ENCODE results near the gene ARL15. TPM values are rescaled to one million over a fixed set of nuclear protein-coding genes. Genes with fewer than 3 reads are reported as not detected.

ARL15 gene
- total RNA-seq, 1 experiment from 2014 or later: 28.3 TPM

DNA sequence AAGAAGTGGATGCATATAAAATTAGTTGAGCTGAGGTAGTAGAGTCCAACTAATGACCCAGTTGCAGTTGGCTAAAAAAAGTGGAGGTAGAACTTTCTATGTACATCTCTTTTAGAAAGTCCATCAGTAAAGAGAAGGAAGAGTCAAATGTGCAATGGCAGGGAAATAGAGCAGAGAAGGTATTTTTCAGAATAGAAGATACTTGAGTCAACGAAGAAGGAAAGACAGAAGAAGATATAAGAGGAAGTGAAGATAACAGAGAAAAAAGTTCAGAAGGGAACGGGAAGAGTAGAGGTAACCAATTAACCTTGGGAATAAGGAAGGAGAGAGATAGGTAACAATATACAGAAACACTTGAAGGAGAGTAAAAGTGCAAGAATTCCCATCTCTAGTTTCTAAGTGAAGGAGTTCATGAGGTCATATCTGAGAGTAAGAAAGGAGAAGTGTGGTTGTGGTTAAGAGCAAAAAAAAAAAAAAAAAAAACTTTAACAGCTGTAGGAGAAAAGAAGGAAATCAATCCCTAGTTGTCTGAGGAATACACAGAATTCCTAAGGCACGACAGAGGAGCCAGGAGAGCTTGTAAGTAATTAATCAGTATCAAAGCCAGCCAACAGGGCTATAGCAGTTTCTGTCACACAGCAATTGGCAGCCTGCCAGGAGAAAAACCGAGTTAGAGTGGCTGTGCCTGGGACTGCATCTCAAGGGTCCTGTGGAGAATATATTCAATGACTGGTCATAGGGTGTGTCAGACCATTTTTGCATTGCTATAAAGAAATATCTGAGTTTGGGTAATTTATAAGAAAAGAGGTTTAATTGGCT, 61.0 kb downstream of the ARL15 start:
- no peak for DNase-seq (ENCODE audit: low spot score)

DNA sequence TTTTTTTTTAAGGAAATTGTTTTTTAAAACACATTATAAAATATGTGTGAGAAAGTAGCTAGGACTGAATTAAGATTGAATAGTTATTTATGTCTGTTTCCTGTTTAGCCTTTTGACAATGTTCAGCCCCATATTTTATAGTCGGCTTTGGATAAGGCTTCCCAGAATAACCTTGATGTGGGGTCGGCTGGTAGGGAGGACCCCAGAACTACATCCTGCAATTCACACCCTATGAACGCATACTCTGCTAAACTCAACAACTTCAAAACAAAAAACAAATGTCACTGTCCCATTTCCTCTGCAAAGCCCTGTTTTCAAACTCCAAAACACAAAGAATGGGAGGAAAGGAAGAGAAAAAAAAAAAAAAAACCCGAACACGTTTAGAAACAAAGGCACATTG, 63.1 kb downstream of the ARL15 start:
- DNase-seq (ENCODE audit: low spot score): no peak

DNA sequence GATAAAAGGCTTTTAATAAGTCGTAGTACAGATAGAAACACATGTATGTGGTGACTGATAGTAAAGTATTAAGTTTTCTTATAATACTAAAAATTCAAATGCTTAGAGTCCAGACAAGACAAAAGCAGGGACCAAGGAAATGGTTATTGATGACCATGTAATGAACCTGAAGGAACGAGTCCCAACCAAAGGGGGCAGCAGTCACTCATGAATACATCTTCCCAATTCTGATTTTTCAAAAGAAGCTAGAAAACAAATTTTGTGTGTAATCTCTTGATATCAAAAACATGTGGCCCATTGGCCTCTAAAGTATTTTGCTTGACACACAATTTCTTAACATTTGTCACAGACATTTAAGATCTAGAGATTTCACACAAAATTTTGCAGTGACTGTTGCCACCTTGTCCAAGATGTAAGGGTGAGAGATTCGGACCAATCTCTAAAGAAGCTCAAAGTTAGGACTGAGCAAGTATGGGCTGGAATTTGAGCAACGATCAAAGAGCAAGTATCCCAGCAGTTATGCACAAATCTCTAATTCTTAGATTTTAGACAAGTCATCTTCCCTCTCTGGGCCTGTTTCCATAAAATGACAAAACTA, 66.8 kb downstream of the ARL15 start:
- DNase-seq (ENCODE audit: low spot score): peak; percentile 23

DNA sequence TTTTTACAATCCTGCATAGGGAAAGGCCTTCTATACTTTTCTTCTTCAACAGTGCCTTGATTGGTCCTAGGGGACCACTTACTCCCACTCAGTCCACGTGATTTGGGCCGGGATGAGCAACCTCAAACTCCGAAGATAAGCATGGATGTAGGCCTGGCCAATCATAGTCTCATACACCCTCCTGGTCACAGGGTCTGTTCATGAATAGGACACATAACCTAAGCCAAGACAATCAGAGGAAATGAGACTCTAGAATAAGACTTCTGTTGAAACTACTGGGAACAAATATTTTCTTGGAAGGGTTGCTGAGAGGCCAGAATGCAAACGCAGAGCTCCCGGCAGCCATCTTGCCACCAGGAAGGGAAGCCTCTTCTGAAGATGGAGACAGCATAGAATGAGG, 68.1 kb downstream of the ARL15 start:
- no peak for DNase-seq (ENCODE audit: low spot score)

DNA sequence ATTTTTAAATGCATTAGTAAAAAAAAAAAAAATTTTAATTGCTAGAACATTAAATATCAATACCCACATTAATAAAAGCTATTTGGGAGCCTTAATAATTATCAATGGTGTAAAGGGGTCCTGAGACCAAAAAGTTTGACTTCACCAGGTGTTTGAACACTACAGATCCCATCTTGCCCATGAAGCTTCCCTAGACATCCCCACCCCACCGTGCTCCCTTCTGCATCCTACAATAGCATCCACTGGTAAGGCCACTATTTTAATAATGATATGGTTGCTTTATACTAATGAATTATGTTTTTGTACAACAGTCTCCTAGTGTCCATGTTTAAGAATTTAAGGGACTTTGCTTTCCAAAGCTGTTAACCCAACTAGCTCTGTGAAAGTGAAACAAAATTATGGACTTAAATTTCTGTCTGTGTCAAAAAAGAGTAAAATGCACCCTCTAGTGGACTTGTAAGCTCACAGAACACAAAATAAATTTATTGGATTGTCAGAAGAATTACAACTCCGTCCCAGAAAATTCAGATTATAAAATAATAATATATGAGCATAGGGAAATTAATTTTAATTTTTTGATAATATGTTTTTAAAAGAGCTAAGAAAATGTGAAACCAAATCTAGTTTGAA, 76.0 kb downstream of the ARL15 start:
- DNase-seq (ENCODE audit: low spot score): peak; percentile 31

DNA sequence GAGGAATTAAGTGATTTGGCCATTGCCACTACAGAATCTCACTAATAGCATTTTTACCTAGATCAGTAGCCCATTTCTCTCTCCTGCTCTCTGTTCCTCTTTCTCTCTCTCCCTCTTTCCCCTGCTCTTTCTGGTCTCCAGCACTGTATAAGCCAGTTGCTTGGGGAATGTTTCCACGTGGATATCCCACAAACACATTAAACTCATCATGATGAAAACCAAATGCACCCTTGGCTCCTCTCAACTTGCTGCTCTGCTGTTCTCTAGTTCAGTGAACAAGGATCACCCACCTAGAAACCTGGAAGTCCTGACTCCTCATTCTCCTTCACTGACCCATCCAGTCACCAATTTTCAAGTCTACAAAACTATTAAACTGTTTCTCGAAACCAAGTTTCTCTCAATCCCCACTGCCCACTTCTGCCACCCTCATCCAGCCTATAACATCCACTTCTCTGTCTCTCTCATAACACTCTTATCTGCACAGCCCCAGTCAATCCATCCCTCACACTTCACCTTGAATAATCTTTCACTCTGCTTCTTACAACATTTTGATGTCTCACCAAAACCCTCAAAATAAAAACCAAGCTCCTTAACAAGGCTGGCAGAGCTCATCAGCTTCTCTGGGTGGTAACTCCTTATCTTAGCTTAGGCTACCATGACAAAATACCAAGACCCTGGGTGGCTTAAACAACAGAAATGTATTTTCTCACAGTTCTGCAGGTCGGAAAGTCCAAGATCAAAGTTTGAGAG, 79.3 kb downstream of the ARL15 start:
- DNase-seq (ENCODE audit: low spot score): no peak

DNA sequence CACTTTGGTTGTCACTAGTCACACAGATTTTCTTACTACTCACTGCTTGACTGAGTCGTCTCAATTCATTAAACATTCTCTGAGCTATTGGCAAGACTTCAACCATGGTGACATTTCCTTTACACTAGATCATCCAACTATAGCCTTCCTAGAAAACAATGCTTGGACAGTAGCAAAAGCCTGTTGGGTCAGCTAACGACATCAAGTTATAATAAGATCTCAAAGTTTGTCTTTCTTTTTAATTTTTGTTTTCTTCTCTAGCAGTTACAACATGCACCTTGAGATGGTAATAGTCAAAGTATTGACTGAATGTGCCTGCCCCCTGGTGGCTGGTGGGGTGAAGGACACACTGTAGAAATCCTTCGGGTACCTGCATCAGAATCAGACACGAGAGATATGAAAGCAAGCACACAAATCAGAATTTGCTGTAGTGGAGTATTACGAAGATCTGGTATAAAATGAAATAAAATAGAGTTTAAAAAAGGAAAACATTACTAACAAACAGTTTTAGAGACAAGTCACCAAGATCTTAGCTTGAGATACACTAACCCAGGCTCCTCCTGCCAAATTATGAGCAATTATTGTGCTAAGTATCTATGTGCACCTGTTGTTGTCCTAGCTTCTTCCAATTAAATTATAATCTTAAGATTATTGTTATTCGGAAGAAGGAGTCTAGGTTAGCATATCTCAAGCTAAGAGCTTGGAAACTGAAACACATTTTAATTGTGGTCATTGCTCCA, 81.2 kb downstream of the ARL15 start:
- DNase-seq (ENCODE audit: low spot score): peak; percentile 49

DNA sequence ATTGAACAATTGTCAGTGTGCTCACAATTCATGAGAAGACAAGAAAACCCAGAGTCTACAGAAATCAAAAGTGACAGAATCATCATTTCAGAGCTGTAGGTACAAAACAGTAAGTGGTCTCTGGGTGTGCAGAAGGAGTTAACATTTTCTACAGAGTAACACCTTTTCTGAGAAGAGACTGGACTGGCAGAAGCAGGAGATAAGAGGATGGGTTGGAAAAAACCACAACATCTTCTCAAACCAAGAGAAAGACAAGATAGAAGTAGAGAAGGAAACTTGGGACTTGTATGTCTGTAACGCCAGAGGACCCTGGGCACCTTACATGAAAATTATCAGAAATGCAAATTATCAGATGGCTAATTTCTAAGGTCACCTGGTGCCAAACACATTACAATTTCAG, 82.6 kb downstream of the ARL15 start:
- no peak for DNase-seq (ENCODE audit: low spot score)

DNA sequence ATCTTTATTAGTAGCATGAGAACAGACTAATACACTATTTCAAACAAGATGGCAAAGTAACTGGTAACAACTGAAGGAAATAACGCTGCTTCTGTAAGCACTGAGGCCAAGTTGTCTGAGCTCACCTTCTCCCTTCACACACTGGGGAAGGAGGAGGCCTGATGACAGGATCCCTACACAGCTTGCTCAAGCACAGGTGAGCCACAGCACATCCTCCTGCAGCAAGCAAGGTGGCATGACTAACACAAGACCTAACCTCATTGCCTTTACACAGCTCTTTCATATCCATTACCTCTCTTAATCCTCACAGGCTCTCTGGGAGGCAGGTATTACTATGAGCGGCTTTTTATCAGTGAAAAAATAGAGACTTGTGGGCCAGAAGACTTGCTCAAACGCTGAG, 83.3 kb downstream of the ARL15 start:
- DNase-seq (ENCODE audit: low spot score): no peak

DNA sequence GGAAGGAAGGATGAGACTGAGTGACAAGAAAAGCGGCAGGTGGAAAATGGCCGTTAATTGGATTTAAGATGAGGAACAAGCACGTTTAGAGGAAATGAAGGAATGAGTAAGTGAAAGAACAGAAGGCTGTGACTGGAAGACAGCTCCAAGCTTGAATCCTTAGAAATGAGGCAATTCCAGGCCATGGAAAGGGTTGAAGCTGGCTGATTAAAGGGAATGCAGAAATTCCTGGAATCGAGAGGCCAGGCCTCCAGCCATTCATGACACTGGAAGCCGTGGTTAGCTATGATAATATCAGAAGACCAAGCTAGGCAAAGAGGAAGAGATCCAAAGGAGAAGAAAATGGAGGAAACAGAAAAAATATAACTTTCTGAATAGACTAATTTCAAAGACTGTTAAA, 84.2 kb downstream of the ARL15 start:
- no peak for DNase-seq (ENCODE audit: low spot score)

DNA sequence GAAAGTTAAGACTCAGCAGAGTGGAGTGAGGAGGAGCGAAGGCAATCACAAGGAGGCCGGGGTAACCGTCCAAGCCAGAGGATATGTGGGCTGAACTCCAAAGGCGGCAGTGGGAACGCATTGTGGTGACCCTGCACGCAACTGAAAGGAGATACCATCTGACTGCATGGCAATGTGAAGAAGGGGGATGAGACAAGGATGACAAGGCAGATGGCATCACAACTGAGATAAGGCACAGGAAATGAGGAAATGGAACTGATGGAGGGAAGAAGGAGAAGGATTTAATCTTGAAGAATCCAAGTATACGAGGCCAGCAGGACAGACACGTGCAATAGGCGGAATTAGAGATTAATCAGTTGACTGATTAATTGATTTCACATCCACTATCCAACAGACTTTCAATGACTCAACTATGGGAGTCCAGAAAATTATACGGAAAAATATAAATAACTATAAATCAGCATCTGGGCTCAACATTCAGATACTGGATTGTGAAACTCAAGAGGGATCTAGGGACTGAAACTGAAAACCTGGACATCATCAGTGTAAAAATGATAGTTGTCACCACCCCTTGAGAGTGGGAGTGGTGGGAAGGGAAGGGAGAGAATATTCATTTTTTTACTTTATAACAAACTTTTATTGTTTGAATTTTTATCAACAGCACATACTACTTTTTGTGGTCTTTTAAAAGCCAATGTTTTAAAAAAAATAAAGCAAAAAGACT, 86.1 kb downstream of the ARL15 start:
- no peak for DNase-seq (ENCODE audit: low spot score)

DNA sequence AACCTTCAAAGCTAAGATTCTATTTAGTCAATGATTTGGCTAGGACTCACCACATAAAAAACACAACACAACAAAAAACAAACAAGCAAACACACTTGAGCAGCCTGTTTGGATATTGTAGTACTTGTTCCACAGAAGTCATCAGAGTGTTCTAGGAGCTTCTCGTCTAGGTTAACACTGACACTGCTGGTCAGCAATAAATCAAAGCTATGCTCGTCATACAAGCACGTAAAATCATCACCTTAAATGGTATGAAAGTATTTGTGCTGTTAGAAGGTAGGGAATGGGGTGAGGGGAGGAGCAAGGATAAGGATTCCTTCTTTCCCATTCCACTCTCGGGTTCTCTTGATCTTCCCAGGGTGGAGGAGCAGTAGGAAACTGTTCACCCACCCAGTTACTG, 88.0 kb downstream of the ARL15 start:
- peak; percentile 21 for DNase-seq (ENCODE audit: low spot score)

DNA sequence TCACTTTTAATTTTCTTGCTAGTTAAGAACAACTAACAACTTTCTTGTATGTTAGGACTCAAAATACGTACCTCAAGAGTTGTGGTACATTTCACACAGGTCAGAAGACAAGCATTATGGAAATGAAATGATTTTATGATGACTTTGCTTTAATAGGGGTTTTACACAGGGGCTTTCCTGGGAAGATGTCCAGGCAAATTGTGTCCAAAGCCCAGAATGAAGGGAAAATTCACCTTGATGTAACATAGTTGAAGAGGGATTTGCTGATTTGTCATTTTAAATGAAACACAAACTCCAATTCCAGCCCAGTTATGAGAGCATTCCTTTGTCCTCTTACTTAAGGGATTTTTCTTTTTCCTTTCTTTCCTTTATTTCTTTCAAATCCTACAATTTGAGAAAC, 89.2 kb downstream of the ARL15 start:
- DNase-seq (ENCODE audit: low spot score): no peak

DNA sequence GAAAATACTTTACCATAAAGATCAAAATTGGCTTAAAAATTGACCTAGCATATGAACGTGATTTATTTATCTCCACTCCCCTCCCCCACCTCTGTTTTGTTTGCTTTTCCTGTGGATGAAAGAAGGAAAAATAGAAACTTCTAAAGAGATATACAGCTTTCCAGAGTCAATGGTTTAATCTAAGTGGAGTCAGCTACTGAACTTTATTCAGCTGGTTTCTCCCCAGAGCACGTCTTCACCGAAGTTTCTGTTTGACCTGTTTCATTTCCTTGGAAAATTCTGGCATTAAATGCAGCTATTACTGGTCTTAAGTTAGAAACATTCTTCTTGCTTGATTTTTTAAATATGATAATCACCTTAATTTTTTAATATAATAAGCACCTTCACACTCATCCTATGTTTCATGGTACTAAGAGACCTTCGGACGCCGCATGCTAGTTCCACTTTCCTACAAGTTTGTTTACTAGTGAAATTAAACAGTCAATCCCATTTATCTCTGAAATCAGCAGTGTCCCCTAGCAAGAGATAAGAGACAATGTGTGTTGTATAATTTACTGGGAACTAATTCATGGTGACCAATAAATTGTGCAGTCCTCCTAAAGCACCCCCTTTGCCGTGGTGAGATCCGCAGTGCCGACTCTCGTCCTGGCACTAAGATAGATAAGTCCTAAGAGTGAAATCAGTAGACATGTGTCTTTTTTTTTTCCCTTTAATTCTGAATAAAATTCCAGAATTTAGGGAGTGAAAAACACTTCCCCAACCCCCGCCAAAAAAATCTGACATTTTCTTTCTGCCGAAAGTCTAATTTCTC, 89.9 kb downstream of the ARL15 start:
- no peak for DNase-seq (ENCODE audit: low spot score)

DNA sequence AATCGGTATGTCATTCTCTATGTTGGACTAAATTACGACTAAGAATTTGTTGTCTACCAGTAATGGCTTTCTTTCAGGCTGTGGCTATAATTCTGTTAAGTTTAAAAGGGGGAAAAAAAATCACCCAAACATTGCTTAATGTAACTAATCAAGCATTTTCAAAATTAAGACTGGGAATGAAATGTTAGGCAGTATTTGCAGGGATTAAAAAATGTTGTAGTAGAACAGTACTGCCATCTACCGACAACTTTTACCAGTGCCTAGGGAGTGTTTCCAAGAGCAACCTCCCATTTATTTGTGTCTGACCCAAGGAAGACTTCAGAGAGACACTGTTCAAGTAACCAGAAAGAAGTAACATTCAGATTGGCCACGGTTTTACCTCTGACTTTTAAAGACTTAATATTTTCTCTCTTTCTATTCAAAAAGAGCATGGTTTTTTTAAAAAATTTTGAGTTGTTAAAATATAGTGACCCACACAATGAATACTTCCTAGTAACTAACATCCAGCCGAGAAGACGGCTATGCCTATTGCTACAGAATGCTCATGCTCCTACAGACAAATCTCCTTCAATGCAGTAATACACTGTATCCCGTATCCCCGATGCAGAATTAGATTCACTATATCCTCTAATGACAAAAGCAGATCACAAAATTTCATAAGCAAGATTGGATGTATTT, 92.4 kb downstream of the ARL15 start:
- DNase-seq (ENCODE audit: low spot score): peak; percentile 71

DNA sequence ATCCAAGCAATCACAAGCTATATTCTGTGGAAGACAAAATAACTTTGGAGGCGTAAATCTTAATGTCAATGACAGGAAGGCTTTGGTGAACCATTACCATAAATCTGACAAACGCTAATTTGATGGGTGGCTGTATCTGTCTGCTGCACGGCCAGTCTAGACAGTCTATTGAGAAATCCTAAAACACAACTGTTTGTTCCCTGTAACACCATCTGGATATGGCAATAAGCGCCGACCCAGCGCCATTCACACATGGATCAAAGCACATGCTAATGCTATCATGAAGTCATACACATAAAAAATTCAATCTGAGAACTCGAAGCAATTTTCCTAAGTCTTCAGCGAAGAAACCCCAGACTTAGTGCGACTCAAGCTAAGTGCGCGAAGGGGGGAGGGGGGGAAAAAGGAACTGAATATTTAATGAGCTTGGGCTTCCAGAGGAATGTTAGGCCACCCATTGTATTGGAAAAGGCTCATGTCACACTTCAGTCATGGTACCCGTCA, 95.1 kb downstream of the ARL15 start:
- no peak for DNase-seq (ENCODE audit: low spot score)

DNA sequence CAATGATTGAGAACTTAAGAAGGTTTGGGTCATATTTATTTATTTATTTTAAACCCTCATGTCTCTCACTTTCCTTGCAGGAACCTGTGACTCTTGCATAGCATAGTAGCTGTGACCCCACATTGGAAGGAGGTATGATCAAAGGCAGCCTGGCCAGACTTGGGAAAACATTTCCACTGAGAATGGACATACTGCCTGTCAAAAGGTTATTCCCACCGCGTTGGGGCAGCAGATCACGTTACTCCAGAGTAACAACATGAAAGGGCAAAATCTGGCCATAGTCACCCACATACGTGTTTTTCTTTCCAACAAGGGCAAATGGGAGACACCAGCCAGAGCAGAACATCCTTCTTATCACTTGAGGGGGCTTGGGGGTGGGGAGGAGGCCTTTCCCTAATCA, 95.7 kb downstream of the ARL15 start:
- no peak for DNase-seq (ENCODE audit: low spot score)

DNA sequence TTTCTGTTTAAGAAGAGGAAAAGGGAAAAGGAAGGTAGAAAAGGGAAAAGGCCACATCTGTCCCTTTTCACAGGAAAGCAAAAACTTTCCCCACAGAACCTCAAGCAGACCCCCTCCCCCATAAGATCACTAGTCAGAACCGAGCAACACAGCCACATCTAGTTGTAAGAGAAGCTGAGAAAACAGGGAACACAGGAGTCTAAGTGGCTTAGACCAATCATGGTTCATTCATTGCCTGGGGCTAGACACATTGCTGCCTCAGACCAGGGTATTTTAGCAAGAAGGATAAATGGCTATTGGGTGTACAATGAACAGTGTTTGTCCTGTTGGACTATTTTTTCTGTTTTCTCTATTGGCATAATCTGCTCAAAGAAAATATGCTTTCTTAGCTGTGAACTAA, 98.0 kb downstream of the ARL15 start:
- no peak for DNase-seq (ENCODE audit: low spot score)

DNA sequence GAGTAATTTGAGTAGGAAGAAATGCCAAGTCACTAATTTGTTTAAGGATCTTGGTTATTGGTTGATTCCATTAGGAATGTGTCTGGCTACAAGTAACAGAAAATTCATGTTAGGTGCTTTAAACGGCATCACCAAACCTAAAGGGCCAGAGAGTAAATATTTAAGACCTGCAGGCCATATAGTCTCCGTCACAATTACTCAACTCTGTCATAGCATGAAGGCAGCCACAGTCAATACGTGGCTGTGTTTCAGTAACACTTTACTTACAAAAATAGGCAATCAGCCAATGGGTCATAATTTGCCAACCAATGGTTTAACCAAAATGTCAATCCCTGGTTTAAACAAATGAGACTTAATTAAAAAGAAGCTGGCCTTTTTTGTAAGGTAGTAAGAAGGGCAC, 98.5 kb downstream of the ARL15 start:
- DNase-seq (ENCODE audit: low spot score): no peak

All from A172 (cell line).